Heart left ventricle (tissue), 16 donors: Measurements from ENCODE around the gene NAB2. TPM values are rescaled to one million over a fixed set of nuclear protein-coding genes. Genes with fewer than 3 reads are reported as not detected.

Experiments used
- ATAC-seq, 4 donors: fragments of 200-7000 bp; cut with Tn5 transposase; one replicate each; pipeline ENCODE4 v1.9.1; 2020 to 2022; ENCODE audit warnings: moderate library complexity in 4 of 4, mild to moderate bottlenecking in 3 of 4, moderate number of reproducible peaks in 1 of 4
- DNase-seq, 5 donors: peaks; one replicate each; pipeline ENCODE4 v3.0.0-alpha.2; 2020
- H3K27ac ChIP-seq, 12 donors: fragments of 200-600 bp; sonication (generic) in 4 of 12; one replicate each; pipeline versions ENCODE4 v1.5.0 to v1.8.0; 2016 to 2022; ENCODE audit warnings: mild to moderate bottlenecking in 2 of 12
- H3K27me3 ChIP-seq, 9 donors: fragments of 200-600 bp; sonication (generic) in 2 of 9; one replicate each; pipeline versions ENCODE4 v1.5.1 to v1.8.0; 2016 to 2022; ENCODE audit warnings: mild to moderate bottlenecking in 3 of 9
- H3K36me3 ChIP-seq, 9 donors: fragments of 200-600 bp; sonication (generic) in 2 of 9; one replicate each; pipeline versions ENCODE4 v1.5.0 to v1.8.0; 2018 to 2022; ENCODE audit warnings: mild to moderate bottlenecking in 2 of 9
- H3K4me1 ChIP-seq, 12 donors: fragments of 200-600 bp; sonication (generic) in 4 of 12; one replicate each; pipeline versions ENCODE4 v1.5.0 to v1.8.0; 2016 to 2022; ENCODE audit warnings: mild to moderate bottlenecking in 3 of 12
- H3K4me3 ChIP-seq, 12 donors: fragments of 200-600 bp; sonication (generic) in 4 of 12; one replicate each; pipeline versions ENCODE4 v1.5.0 to v1.8.0; 2017 to 2022; ENCODE audit warnings: mild to moderate bottlenecking in 9 of 12, moderate library complexity in 4 of 12
- H3K9me3 ChIP-seq, 12 donors: fragments of 200-600 bp; sonication (generic) in 4 of 12; one replicate each; pipeline versions ENCODE4 v1.5.0 to v1.8.0; 2016 to 2022; ENCODE audit warnings: mild to moderate bottlenecking in 1 of 12
- CTCF ChIP-seq, 12 donors: fragments of 200-600 bp; sonication (generic) in 4 of 12; IDR thresholded peaks; one replicate each; pipeline versions ENCODE4 v1.5.0 to v1.8.0; 2018 to 2022; ENCODE audit warnings: antibody characterized with exemption in 12 of 12, mild to moderate bottlenecking in 5 of 12
- POLR2A ChIP-seq, 2 donors: fragments of 450-650 bp; IDR thresholded peaks; one replicate each; pipeline ENCODE4 v1.6.1; 2017; ENCODE audit warnings: antibody characterized with exemption in 2 of 2, mild to moderate bottlenecking in 2 of 2, moderate library complexity in 2 of 2
- WGBS, 4 donors: extraction: QIAGEN DNeasy Blood & Tissue Kit in 2 of 4; methylation state at CpG; one replicate each; pipeline versions ENCODE4 v1.1.5 to v1.1.7; 2013 to 2018; 5-methylcytosine and 5-hydroxymethylcytosine counted together
- intact Hi-C, 10 donors: fragments of 100-400 bp; cut with DNase I; formaldehyde crosslinking; loops; one replicate each; pipeline versions ENCODE4 v1.11.1 to v1.14.2; 2022
- polyA plus RNA-seq, 2 donors: library from polyadenylated mRNA; stranded (reverse); fragments of 200-250 nt; gene quantifications; one replicate each; pipeline ENCODE4 v1.2.3, GENCODE V29; 2013
- total RNA-seq, 9 donors: library from RNA; depleted of rRNA in 2 of 9; stranded (reverse); fragments of >200 nt in 2 of 9; fragmentation: NEBNext Ultra II Directional in 3 of 9; extraction: Animal tissue kit (Norgen Biotek cat#: 25700) in 3 of 9; gene quantifications; one replicate each; pipeline versions ENCODE4 v1.1.0 to v1.2.4, GENCODE V29; 2016 to 2023
- donor health status: ischemic (EF 13 %, LVEDD 7.1; RV severe dilation, severe dysfunction).
- donor health status: healthy with polysubstance abuse.
- donor health status: DM: no; HTN: yes; CAD: no.
- donor health status: DM: no; HTN: no; CAD: no.
- donor health status: ischemic (EF 25% LVEDD 6.9; RV normal size, moderate dysfunction).
- donor health status: ischemic (EF 25% LVEDD 5.7; RV mildly dilated, moderate dysfunction).
- donor health status: healthy.
- donor health status: DM: yes; HTN: yes; CAD: no.
- donor health status: ischemic (EF 35%, LVEDD 5.7; RV mildly dilated, moderate dysfunction).
- donor health status: nonischemic (EF 11% LVEDD 7.7; RV severe dilation, severe dysfunction).
- donor health status: DM: yes; HTN: yes; CAD: no.
- donor health status: PGD.
- donor health status: ischemic (EF 29% LVEDD 5.4; RV normal size, mild dysfunction).
- donor health status: nonischemic (EF 23%, LVEDD 6.1; RV moderate dilation, normal function).

NAB2 gene
- total and polyA plus RNA-seq, 11 donors, result 8.7 to 30.1 (median 11.8) TPM

GRCh38 chr12:57112492-57113294 is 23.8 kb downstream of the NAB2 start:
- peak in 1 of 4 donors; percentile 73 for ATAC-seq
- no peaks in the 10 kb centered on the region for H3K9me3 ChIP-seq
- intact Hi-C loops, result loop anchor here (1.0 to 10.0 kb wide), 7 partner anchors 42 to 358 kb away; partner anchors contain the start of genes ZBTB39 (in 5 of the 10) and PRIM1 (in 1 of the 10)
- H3K36me3 ChIP-seq, result peaks cover 0 to 12% (median 4%) of the 10 kb centered on the region in 9 donors
- peak overlapping the region; percentile 86 to 100 (median 99) for H3K27ac ChIP-seq
- no peaks in the 10 kb centered on the region for H3K27me3 ChIP-seq
- WGBS, 4 donors, result 58 to 70% (median 65%) methylated on average over 9 of the region's 9 CpGs
- TF ChIP-seq CTCF (IDR thresholded peaks at IDR 0.05), result peak in 11 of 12 donors; percentile 29 to 92 (median 83)
- TF ChIP-seq POLR2A (IDR thresholded peaks at IDR 0.05), result peak in 1 of 2 donors; percentile 13
- peak overlapping the region in 10 of 12 donors; percentile 54 to 88 (median 68) for H3K4me3 ChIP-seq
- peaks cover 0 to 29% (median 17%) of the 10 kb centered on the region in 12 donors for H3K4me1 ChIP-seq
- no peak for DNase-seq

GRCh38 chr12:57116580-57117281 is 27.8 kb downstream of the NAB2 start:
- TF ChIP-seq POLR2A (IDR thresholded peaks at IDR 0.05), result no peak
- TF ChIP-seq CTCF (IDR thresholded peaks at IDR 0.05), result no peak
- no peak overlapping the region for H3K4me3 ChIP-seq
- H3K36me3 ChIP-seq, result no peaks in the 10 kb centered on the region
- ATAC-seq (no peak), DNase-seq (no peak)
- H3K4me1 ChIP-seq, result peaks cover 0 to 27% (median 6%) of the 10 kb centered on the region in 12 donors
- no peaks in the 10 kb centered on the region for H3K27me3 ChIP-seq
- H3K27ac ChIP-seq, result no peak overlapping the region
- H3K9me3 ChIP-seq, result no peaks in the 10 kb centered on the region
- WGBS, 4 donors, result 67 to 91% (median 82%) methylated on average over 4 to 5 of the region's 5 CpGs
- intact Hi-C loops, result loop anchor here in 1 of 10 donors (10.0 kb wide), 1 partner anchor 362 kb away; the partner anchor contains the start of gene PRIM1

DNA sequence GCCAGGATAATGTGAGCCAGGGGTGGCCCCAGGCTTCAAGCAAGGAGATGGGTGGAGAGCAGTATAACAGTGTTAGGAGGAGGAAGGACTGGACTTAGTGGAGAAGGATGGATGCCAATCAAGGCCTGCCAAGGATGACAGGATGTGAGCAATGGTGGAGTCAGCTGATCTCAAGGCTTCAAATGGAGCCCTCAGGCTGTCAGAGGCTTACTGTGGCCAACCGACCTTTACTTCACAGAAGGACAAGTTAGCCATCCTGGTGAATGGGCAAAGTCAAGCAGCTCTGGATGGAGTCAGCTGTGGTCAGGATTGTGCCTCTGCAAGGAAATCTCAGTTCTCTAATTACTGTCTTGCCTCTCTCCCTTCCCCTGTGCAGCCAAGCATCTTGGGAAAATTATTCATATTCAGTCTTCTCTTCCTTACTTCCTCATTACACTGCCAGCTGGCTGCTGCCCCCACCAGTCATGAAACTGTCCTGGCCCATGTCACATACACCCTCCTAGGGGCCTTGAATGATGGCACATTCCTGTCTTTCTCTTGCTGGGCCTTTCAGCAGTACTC is 29.9 kb downstream of the NAB2 start:
- intact Hi-C loops, result loop anchor here in 1 of 10 donors (10.0 kb wide), 1 partner anchor 364 kb away; the partner anchor contains the start of gene PRIM1
- peaks cover 0 to 18% (median 0%) of the 10 kb centered on the region in 12 donors for H3K4me1 ChIP-seq

More for the DNA sequence above, 29.9 kb downstream of the NAB2 start:
- no peaks in the 10 kb centered on the region for H3K36me3 ChIP-seq
- H3K4me3 ChIP-seq, result no peak overlapping the region
- WGBS, 4 donors, result 74 to 92% (median 79%) methylated on average over 1 of the region's 1 CpG
- no peak for TF ChIP-seq POLR2A (IDR thresholded peaks at IDR 0.05)
- TF ChIP-seq CTCF (IDR thresholded peaks at IDR 0.05), result no peak
- DNase-seq (peak in 1 of 5 donors; percentile 47), ATAC-seq (peak in 3 of 4 donors; percentile 68 to 78 (median 69))
- H3K27me3 ChIP-seq, result no peaks in the 10 kb centered on the region
- peak overlapping the region in 1 of 12 donors; percentile 76 for H3K27ac ChIP-seq
- no peaks in the 10 kb centered on the region for H3K9me3 ChIP-seq
